NK-92 treated with Interleukin-12 subunit alpha and Interleukin-12 subunit beta, amount 100 ng/mL, for 24 hours (cell line): ENCODE results near the gene RAD1.
"Not testable (repeated sequence)": the region's sequence is repeated elsewhere in the genome, so short reads cannot be mapped to it uniquely, and the experiment has no call there.

Experiments used
- DNase-seq: peaks from one replicate; lab custom pipeline; 2025; lab: John Stamatoyannopoulos, UW

RAD1 gene, protein sequence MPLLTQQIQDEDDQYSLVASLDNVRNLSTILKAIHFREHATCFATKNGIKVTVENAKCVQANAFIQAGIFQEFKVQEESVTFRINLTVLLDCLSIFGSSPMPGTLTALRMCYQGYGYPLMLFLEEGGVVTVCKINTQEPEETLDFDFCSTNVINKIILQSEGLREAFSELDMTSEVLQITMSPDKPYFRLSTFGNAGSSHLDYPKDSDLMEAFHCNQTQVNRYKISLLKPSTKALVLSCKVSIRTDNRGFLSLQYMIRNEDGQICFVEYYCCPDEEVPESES

DNA sequence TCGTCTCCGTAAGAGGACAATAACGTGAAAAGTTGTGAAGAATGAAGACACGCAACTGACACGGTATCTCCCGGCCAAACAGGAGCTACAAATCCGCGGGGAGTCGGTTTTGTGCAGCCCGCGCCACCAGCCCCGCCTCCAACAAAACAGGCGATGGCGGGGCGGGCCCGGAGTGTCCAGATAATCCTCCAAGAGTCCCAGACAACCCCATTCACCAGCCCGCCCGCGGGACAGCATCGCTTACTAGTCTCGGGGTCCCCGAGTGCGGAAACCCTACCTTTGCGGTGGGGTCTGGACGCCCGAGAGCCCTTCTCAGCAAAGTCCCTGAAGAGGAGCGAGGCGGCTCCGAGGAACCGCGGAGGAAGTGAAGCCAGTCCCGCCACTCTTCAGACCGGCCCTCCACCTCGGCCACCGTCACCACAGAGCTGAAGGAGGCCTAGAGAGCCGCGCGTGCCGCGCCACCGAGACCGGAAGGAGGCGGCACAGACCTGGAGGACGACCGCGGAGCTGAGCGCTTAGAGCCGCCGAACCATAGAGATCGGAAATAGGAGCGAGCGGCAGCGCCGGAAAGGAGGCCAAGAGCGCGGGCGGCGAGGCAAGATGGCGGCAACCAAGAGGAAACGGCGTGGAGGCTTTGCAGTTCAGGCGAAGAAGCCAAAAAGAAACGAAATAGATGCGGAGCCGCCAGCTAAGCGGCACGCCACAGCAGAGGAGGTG lies at the start of gene RAD1, which contains the start of gene BRIX1:
Gene RAD1 (minus strand): TSS at position 366 of the 717 bp plus-strand sequence. CDS start 612 bp downstream, outside the sequence.
Gene BRIX1 (plus strand): TSS at position 573 of the 717 bp plus-strand sequence. CDS start 28 bp downstream, at position 601.
- peak; percentile 91 for DNase-seq

- DNase-seq: peak; percentile 58
Measured at GRCh38 chr5:34959323-34959722, 44.0 kb upstream of the RAD1 start.

DNA sequence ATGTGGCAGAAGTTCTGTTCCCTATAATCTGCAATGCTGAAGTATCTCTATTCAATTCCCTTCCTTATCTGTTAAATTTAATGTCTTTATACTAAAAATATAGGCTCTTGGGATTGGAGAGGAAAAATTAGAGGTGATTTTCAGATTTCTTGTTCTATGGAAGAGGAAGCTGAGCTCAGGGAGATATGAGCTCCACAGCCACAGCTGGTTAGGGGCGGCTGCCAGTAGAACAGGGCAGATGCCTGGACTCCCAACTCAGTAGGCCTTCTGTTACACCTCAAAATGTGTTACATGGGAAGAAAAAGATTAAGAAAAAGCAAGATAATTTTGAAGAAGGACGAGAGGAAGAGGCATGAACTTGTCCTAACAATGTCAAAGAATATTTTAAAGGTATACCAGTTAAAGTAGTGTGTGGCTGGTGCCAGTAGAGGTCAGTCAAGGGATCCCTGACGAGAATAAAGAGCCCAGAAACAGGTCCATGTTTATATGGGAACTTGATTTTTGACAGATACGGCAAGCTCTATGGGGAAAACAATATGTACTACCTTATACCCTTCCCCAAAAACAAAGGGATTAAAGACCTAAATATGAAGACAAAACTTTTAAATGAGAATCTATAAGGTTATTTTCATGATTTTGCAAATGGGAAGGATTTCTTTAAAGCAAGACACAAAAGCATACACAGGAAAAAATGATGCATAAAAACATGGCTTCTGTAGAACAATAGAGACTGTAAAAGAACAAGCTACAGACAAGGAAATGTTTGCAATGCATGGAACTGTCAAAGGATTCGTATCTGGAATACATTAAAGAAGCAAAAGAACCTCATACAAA lies 42.8 kb upstream of the RAD1 start:
- DNase-seq: peak; percentile 8

DNA sequence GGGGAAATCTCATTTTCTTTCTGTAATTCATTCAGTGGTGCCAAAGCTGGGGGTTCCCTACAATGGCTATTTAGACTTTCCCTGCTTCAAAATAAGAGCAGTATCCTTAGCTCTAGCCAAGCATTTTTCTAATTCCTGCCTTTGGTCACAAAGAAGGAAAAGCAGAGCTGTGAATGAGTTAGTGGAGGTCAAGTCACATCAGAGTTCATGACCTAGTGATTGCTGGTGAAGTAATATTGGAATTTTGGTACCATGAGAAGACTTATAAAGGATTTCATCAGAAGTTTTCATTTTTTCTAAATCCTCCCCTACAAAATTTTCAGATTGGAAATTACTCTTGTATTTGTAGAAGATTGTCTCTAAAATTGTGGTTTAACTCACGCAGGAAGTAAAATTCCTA lies 42.0 kb upstream of the RAD1 start:
- DNase-seq: no peak

DNA sequence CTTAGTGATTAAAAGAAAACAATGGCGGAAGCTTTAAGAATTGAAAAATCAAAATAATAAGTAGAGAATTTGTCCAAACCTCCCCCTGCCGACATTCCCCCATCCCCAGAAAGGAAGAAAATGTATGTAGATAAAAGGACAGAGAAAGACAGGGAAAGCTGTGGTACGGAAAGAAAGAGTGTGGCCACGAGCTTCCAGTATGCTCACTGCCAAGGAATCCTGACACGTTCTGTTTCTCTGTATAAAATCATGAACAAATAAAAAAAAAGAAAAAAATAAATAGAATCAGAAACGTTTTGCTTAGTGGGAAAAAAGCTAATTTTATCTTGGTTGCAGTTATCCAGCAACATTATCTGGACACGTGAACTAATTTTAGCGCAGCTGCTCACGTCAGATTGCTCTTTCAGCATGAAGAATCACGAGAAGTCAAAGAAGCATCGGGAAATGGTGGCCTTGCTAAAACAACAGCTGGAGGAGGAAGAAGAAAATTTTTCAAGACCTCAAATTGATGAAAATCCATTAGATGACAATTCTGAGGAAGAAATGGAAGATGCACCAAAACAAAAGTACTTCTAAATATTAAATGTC lies 29.2 kb upstream of the RAD1 start:
- DNase-seq: no peak

DNA sequence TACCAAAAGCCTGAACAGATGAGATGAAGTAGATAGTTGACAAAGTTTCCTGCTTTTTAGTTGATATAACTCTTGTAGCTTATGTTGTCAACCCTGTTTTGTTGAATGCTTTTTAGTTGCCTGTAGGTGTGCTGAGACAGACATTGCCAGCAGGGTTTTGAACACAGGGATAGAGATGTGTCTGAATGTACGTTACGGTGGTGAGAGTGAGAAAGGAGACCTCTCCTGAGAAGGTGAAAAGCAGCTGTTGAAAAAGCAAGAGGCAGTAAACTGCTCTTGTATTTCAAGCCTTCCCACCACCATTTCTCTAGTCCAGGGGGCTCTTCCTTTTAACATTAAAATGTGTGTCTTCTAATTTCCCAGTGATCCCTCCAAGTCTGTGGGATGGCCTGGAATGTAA lies 28.7 kb upstream of the RAD1 start:
- no peak for DNase-seq

DNA sequence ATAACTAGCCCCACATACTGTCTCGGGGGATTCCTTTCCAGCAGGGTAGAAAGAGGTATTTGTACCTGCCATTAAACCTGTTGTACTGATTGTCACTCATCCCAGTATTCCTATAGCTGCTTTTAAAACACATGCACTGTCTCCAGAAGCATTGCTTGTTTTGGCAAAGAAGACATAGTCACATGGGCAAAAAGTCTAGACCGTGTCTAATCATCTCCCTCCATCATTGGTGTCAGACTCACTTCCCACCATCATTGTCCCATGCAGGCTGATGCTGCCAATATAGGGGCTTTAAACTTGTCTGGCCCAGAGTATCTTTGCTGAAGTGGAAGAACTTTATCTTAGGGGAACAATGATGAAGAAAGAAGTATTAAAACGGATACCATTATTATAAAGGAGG lies 26.6 kb upstream of the RAD1 start:
- no peak for DNase-seq

DNA sequence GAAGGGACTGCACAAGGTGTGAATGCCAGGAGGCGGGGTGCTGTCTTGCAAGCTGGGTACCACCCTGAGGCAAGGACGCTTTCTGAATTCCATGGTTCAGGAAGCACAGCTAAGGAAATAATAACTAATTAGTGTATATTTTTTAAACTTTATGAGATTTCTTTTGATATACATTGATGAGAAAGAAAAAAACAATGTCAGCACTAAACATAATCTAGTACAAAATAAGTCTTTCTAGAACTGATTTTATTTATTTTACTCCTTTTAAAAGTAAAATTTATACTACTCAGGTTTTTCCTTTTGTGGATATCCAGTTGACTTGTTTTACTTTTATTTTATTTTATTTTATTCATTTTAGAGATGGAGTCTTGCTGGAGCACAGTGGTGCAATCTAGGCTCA lies 17.6 kb upstream of the RAD1 start:
- DNase-seq: no peak

GRCh38 chr5:34930870-34931269 lies 15.6 kb upstream of the RAD1 start:
- DNase-seq: no peak

- DNase-seq: no peak
Measured at GRCh38 chr5:34930462-34930844, 15.1 kb upstream of the RAD1 start.

GRCh38 chr5:34929720-34930461 lies 14.6 kb upstream of the RAD1 start:
- peak; percentile 73 for DNase-seq

GRCh38 chr5:34929134-34929719 lies 13.9 kb upstream of the RAD1 start, which contains the start of gene DNAJC21:
Gene DNAJC21, plus strand, starts transcription at chr5:34929559. Its CDS starts 261 bp downstream, at chr5:34929820.
- peak; percentile 96 for DNase-seq

DNA sequence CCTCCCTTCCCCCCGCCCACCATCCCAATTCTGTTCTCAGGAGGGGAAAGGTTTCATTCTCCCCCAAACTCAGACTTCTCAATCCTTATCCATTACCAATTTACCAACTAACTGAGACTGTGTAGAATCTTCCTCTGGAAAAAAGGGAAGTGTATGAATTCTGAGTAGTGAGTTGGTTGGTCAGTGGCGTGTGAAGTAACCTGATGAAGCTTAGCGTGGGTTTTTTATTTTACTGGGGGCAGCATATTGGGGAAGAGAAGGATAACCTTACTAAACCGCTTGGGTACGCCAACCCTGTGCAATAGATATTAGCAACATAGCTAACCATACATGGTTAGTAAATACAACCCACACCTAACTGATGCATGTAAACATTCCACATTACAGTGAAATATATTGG lies 13.0 kb upstream of the RAD1 start:
- DNase-seq: no peak

- DNase-seq: no peak
Measured at GRCh38 chr5:34927785-34928184, 12.5 kb upstream of the RAD1 start.

DNA sequence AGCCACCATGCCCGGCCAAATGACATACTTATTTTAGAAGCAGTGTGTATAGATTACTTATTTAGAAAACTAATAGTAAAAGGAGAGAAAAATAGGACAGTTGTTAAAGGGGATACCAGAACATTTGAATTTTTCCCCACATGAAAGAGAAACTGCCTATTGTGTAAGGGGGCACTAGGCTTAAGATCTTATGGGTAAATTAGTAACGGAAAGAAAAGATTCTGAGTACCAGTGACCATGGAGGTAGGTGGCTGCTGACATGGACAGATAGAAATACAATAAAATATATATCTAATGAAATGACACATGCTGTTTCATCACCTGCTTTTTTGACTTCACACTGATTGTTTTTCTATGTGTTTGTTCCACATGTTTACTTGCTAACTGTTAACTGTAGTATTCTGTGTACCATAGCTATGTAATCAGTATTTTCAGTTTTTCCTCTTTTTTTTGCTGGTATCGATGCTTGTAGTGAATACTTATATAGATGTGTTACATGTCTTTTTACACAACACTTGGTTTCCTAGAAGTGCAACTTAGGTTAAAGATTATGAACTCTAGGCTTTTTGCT lies 11.1 kb upstream of the RAD1 start:
- no peak for DNase-seq

- no peak for DNase-seq
Measured at GRCh38 chr5:34924462-34924765, 9.1 kb upstream of the RAD1 start.

- no peak for DNase-seq
Measured at GRCh38 chr5:34923694-34924461, 8.6 kb upstream of the RAD1 start.

DNA sequence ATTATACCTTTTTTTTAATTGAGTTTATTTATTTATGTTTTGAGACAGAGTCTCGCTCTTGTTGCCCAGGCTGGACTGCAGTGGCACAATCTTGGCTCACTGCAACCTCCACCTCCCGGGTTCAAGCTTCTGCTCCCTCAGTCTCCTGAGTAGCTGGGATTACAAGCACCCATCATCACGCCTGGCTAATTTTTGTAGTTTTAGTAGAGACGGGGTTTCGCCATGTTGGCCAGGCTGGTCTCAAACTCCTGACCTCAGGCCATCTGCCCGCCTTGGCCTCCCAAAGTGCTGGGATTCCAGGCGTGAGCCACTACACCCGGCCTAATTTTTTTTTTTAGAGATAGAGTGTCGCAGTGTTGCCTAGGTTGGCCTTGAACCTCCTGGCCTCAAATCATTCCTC lies 8.0 kb upstream of the RAD1 start:
- not testable (repeated sequence) for DNase-seq

DNA sequence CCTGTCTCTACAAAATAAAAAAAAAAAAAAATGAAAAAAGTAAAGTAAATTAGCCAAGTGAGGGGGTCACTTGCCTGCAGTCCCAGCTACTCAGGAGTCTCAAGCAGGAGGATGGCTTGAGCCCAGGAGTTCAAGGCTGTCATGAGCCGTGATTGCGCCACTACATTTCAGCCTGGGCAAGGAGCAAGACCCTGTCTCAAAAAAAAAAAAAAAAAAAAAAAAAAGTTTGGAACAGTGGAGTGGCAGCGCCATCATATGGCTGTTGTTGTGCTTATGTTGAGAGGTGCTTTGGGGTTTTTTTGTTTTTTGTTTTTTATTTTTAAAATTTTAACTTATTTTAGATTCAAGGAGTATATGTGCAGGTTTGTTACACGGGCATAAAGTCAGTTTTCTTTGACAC lies 3.8 kb upstream of the RAD1 start:
- no peak for DNase-seq

DNA sequence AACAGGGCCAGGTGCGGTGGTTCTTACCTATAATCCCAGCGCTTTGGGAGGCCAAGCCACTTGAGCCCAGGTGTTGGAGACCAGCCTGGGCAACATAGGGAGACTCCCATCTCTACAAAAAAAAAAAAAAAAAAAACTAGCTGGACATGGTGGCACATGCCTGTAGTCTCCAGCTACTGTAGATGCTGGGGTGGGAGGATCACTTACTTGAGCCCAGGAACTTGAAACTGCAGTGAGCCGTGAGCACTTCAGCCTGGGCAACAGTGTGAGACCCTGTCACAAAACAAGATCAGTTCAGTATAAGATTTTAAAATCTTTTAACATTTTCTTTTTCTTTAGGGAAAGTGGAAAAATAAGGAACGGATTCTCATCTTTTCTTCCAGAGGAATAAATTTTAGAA lies 2.7 kb upstream of the RAD1 start:
- no peak for DNase-seq
